ENCODE results near the gene SIRPB1.
A peak's percentile ranks its signal among the peaks of the same experiment; 100 is the strongest.
"Not testable (repeated sequence)": the region's sequence is repeated elsewhere in the genome, so short reads cannot be mapped to it uniquely, and the experiment has no call there.

SIRPB1 gene

GRCh38 chr20:1588533-1589460 is 31.0 kb downstream of the SIRPB1 start:
- no peak for DNase-seq (ENCODE audit: low spot score)

- no peak for DNase-seq (ENCODE audit: low spot score)
Measured at GRCh38 chr20:1587781-1588532, 31.9 kb downstream of the SIRPB1 start.

- no peak for DNase-seq (ENCODE audit: low spot score)
Measured at GRCh38 chr20:1579488-1579887, 40.3 kb downstream of the SIRPB1 start.

GRCh38 chr20:1577906-1578305 is 41.9 kb downstream of the SIRPB1 start:
- no peak for DNase-seq (ENCODE audit: low spot score)

GRCh38 chr20:1577313-1577712 is 42.5 kb downstream of the SIRPB1 start:
- not testable (repeated sequence) for DNase-seq (ENCODE audit: low spot score)

- no peak for DNase-seq (ENCODE audit: low spot score)
Measured at GRCh38 chr20:1576641-1577040, 43.2 kb downstream of the SIRPB1 start.

GRCh38 chr20:1576003-1576402 is 43.8 kb downstream of the SIRPB1 start:
- peak; percentile 0 for DNase-seq (ENCODE audit: low spot score)

GRCh38 chr20:1571583-1571982 is 48.2 kb downstream of the SIRPB1 start:
- not testable (repeated sequence) for DNase-seq (ENCODE audit: low spot score)

Measured in RKO (cell line).